Measurements from ENCODE around the gene FASN.
"Not testable (repeated sequence)": the region's sequence is repeated elsewhere in the genome, so short reads cannot be mapped to it uniquely, and the experiment has no call there.

DNA sequence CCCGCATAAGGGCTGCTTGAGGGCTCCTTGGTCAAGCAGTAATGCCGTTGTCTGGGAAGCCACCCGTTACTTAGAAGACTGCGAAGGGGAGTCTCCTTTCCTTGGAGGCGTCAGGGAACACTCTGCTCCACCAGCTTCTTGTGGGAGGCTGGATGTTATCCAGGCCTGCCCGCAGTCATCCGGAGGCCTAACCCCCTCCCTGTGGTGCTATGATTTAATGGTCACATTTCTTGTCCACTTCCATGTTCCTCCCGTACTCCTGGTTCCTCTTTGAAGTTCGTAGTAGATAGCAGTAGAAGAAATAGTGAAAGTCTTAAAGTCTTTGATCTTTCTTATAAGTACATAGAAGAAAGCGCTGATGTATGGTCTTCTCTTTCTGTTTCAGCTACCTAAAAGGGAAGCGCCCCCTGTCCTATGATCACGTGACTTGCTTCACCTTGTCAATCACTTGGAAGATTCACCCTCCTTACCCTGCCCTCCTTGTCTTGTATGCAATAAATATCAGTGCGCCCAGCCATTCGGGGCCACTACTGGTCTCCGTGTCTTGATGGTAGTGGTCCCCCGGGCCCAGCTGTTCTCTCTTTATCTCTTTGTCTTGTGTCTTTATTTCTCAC is 59.1 kb downstream of the FASN start:
- TF ChIP-seq, protein P1, sequence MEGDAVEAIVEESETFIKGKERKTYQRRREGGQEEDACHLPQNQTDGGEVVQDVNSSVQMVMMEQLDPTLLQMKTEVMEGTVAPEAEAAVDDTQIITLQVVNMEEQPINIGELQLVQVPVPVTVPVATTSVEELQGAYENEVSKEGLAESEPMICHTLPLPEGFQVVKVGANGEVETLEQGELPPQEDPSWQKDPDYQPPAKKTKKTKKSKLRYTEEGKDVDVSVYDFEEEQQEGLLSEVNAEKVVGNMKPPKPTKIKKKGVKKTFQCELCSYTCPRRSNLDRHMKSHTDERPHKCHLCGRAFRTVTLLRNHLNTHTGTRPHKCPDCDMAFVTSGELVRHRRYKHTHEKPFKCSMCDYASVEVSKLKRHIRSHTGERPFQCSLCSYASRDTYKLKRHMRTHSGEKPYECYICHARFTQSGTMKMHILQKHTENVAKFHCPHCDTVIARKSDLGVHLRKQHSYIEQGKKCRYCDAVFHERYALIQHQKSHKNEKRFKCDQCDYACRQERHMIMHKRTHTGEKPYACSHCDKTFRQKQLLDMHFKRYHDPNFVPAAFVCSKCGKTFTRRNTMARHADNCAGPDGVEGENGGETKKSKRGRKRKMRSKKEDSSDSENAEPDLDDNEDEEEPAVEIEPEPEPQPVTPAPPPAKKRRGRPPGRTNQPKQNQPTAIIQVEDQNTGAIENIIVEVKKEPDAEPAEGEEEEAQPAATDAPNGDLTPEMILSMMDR (conservative IDR thresholded peaks at IDR 0.05; ENCODE audit: low read length): not testable (repeated sequence)
- TF ChIP-seq EZH2phosphoT487 (IDR thresholded peaks at IDR 0.05; ENCODE audit: borderline replicate concordance, low read depth, low read length): not testable (repeated sequence)
